Neural cell (in vitro differentiated cells): ENCODE results near the gene PTPN5. TPM values are rescaled to one million over a fixed set of nuclear protein-coding genes. Genes with fewer than 3 reads are reported as not detected.

ENCODE experiments used
- H2AFZ ChIP-seq: fragments of 200-600, 300-800 bp; sonication (generic), shearing (Covaris generic); 2 replicates; pipeline ENCODE4 v1.6.0; 2014; ENCODE audit warnings: low read depth, mild to moderate bottlenecking, antibody characterized with exemption, low read length, moderate library complexity
- H3F3A ChIP-seq: fragments of 200-600 bp; shearing (Covaris generic); 2 replicates; pipeline ENCODE4 v1.6.1; 2016; ENCODE audit warnings: mild to moderate bottlenecking, moderate library complexity, mixed read lengths, antibody characterized with exemption, low read length; ENCODE audit not compliant: insufficient read depth, poor library complexity, severe bottlenecking
- H3K27ac ChIP-seq: fragments of 200-600, 300-800 bp; sonication (generic), shearing (Covaris generic); 2 replicates; pipeline ENCODE4 v1.5.1; 2014; ENCODE audit warnings: mild to moderate bottlenecking, low read length, moderate library complexity
- H3K27me3 ChIP-seq: fragments of 300-800, 200-600 bp; sonication (generic), shearing (Covaris generic); 2 replicates; pipeline ENCODE4 v1.6.0; 2014; ENCODE audit warnings: mild to moderate bottlenecking, low read depth, low read length, moderate library complexity; ENCODE audit not compliant: insufficient read depth
- H3K36me3 ChIP-seq: fragments of 300-800, 200-600 bp; sonication (generic), shearing (Covaris generic); 2 replicates; pipeline ENCODE4 v1.5.1; 2014; ENCODE audit warnings: mild to moderate bottlenecking, antibody characterized with exemption, low read length, moderate library complexity; ENCODE audit not compliant: insufficient read depth
- H3K4me2 ChIP-seq: fragments of 300-800, 200-600 bp; sonication (generic), shearing (Covaris generic); 2 replicates; pipeline ENCODE4 v1.6.0; 2014; ENCODE audit warnings: mild to moderate bottlenecking, low read length
- H3K4me3 ChIP-seq: fragments of 300-800, 200-600 bp; sonication (generic), shearing (Covaris generic); 2 replicates; pipeline ENCODE4 v1.5.1; 2014; ENCODE audit warnings: mild to moderate bottlenecking, low read length, moderate library complexity
- H3K79me2 ChIP-seq: fragments of 200-600 bp; shearing (Covaris generic); replicated peaks from 2 replicates; pipeline ENCODE4 v1.6.0; 2014; ENCODE audit warnings: mild to moderate bottlenecking, low read length, moderate library complexity; ENCODE audit not compliant: insufficient read depth
- H3K9ac ChIP-seq: fragments of 300-800, 200-600 bp; sonication (generic), shearing (Covaris generic); 2 replicates; pipeline ENCODE4 v1.6.1; 2016; ENCODE audit warnings: mild to moderate bottlenecking, low read length, mixed read lengths
- H3K9me2 ChIP-seq: fragments of 200-600 bp; shearing (Covaris generic); 2 replicates; pipeline ENCODE4 v1.6.1; 2016; ENCODE audit warnings: mild to moderate bottlenecking, low read length, mixed read lengths; ENCODE audit not compliant: insufficient read depth
- H3K9me3 ChIP-seq: fragments of 200-600, 300-800 bp; sonication (generic), shearing (Covaris generic); 2 replicates; pipeline ENCODE4 v1.6.1; 2016; ENCODE audit warnings: mild to moderate bottlenecking, mixed run types, low read length, moderate library complexity, mixed read lengths
- H4K20me1 ChIP-seq: fragments of 200-600 bp; shearing (Covaris generic); 2 replicates; pipeline ENCODE4 v1.6.1; 2016; ENCODE audit warnings: mild to moderate bottlenecking, mixed run types; ENCODE audit not compliant: insufficient read depth
- CTCF ChIP-seq: fragments of 450-650 bp; IDR thresholded peaks from 2 replicates; pipeline ENCODE4 v1.5.1; 2014; ENCODE audit warnings: antibody characterized with exemption, mild to moderate bottlenecking, moderate library complexity; ENCODE audit not compliant: poor library complexity, severe bottlenecking
- EP300 ChIP-seq: fragments of 450-650 bp; conservative IDR thresholded peaks from 2 replicates; pipeline ENCODE4 v1.6.1; 2014; ENCODE audit warnings: antibody characterized with exemption, mild to moderate bottlenecking, moderate library complexity; ENCODE audit not compliant: poor library complexity, severe bottlenecking
- EZH2 ChIP-seq: fragments of 200-600, 300-800 bp; shearing (Covaris generic), sonication (generic); IDR thresholded peaks from 2 replicates; pipeline ENCODE4 v1.6.1; 2014; ENCODE audit warnings: antibody characterized with exemption, low read length, borderline replicate concordance, mild to moderate bottlenecking; ENCODE audit not compliant: insufficient read depth, poor library complexity, severe bottlenecking
- MXI1 ChIP-seq: fragments of 450-650 bp; conservative IDR thresholded peaks from 2 replicates; pipeline ENCODE4 v1.6.1; 2014; ENCODE audit warnings: antibody characterized with exemption, mild to moderate bottlenecking; ENCODE audit not compliant: poor library complexity, severe bottlenecking
- POLR2AphosphoS5 ChIP-seq: IDR thresholded peaks from 2 replicates; pipeline ENCODE4 v1.6.1; 2012
- RAD21 ChIP-seq: fragments of 450-650 bp; conservative IDR thresholded peaks from 2 replicates; pipeline ENCODE4 v1.6.1; 2014; ENCODE audit warnings: antibody characterized with exemption, mild to moderate bottlenecking, moderate library complexity
- REST ChIP-seq: IDR thresholded peaks from 2 replicates; pipeline ENCODE4 v1.6.1; 2012; ENCODE audit warnings: borderline replicate concordance
- SMC3 ChIP-seq: fragments of 450-650 bp; conservative IDR thresholded peaks from 2 replicates; pipeline ENCODE4 v1.6.1; 2014; ENCODE audit warnings: antibody characterized with exemption, mild to moderate bottlenecking, moderate library complexity; ENCODE audit not compliant: poor library complexity
- TAF1 ChIP-seq: IDR thresholded peaks from 2 replicates; pipeline ENCODE4 v1.6.1; 2012; ENCODE audit warnings: low read depth
- polyA plus RNA-seq: library from polyadenylated mRNA; depleted of rRNA; stranded (reverse); fragments of >200 nt; gene quantifications from 2 replicates; pipeline ENCODE4 v1.2.3, GENCODE V29; 2014

PTPN5 gene
- polyA plus RNA-seq, 1 donor from 2014 or later = 122 TPM

GRCh38 chr11:18741783-18742182, 49.8 kb downstream of the PTPN5 start:
- TF ChIP-seq TAF1 = no peak
- TF ChIP-seq POLR2AphosphoS5 = no peak
- no peak for TF ChIP-seq MXI1
- TF ChIP-seq EP300 = no peak
- TF ChIP-seq SMC3 = no peak
- TF ChIP-seq EZH2 = no peak
- no peak for TF ChIP-seq CTCF
- Histone ChIP-seq H3K4me3 (no peak overlapping the region), H4K20me1 (no peaks in the 10 kb centered on the region), H3K36me3 (no peaks in the 10 kb centered on the region), H3K27me3 (no peaks in the 10 kb centered on the region), H3K9me3 (no peaks in the 10 kb centered on the region), H3K9me2 (no peaks in the 10 kb centered on the region), H3K79me2 (no peaks in the 10 kb centered on the region), H3K9ac (no peak overlapping the region), H3F3A (no peaks in the 10 kb centered on the region), H3K4me2 (no peak overlapping the region), H3K27ac (no peak overlapping the region), H2AFZ (no peak overlapping the region)

- Histone ChIP-seq H3K79me2 (no peaks in the 10 kb centered on the region), H3K9me2 (no peaks in the 10 kb centered on the region), H2AFZ (no peak overlapping the region), H3K9ac (no peak overlapping the region), H3K4me2 (no peak overlapping the region), H4K20me1 (no peaks in the 10 kb centered on the region), H3K4me3 (no peak overlapping the region), H3K27ac (no peak overlapping the region), H3F3A (no peaks in the 10 kb centered on the region), H3K36me3 (no peaks in the 10 kb centered on the region), H3K27me3 (no peaks in the 10 kb centered on the region), H3K9me3 (no peaks in the 10 kb centered on the region)
- TF ChIP-seq RAD21 = no peak
- no peak for TF ChIP-seq POLR2AphosphoS5
- no peak for TF ChIP-seq REST
- TF ChIP-seq TAF1 = no peak
- TF ChIP-seq EP300 = no peak
- TF ChIP-seq EZH2 = no peak
- no peak for TF ChIP-seq SMC3
- TF ChIP-seq MXI1 = no peak
- TF ChIP-seq CTCF = no peak
Observed at GRCh38 chr11:18739685-18740084, 51.9 kb downstream of the PTPN5 start.
